HepG2 (cell line): ENCODE data around the gene CTDSP1. TPM values are rescaled to one million over a fixed set of nuclear protein-coding genes. Genes with fewer than 3 reads are reported as not detected.
A peak's percentile ranks its signal among the peaks of the same experiment; 100 is the strongest.

Experiments used
- AKAP8 ChIP-seq: sonication (generic); formaldehyde crosslinking; IDR thresholded peaks from 2 replicates; pipeline ENCODE4 v1.5.1; 2020; ENCODE audit warnings: mild to moderate bottlenecking, missing genetic modification reagents
- CHD2 ChIP-seq: IDR thresholded peaks from 2 replicates; pipeline ENCODE4 v1.6.1; 2011; ENCODE audit warnings: low read depth, low read length, improper control_type of control experiment
- DNMT1 ChIP-seq: sonication (generic); formaldehyde crosslinking; IDR thresholded peaks from 2 replicates; pipeline ENCODE4 v1.5.1; 2020; ENCODE audit warnings: mild to moderate bottlenecking, missing genetic modification reagents
- FOXJ3 ChIP-seq: sonication (generic); formaldehyde crosslinking; IDR thresholded peaks from 2 replicates; pipeline ENCODE4 v1.4.0; 2020; ENCODE audit warnings: missing genetic modification reagents, mild to moderate bottlenecking, borderline replicate concordance
- FOXP1 ChIP-seq, 2 experiments: fragments of 450-650 bp in 1 of 2; IDR thresholded peaks; 2 replicates each; pipeline ENCODE4 v1.6.1; 2017 to 2018; ENCODE audit warnings: antibody characterized with exemption in 1 of 2
- GATAD2A ChIP-seq: IDR thresholded peaks from 2 replicates; pipeline ENCODE4 v1.6.1; 2016
- HBP1 ChIP-seq: IDR thresholded peaks from 2 replicates; pipeline ENCODE4 v1.6.1; 2016; ENCODE audit warnings: low read depth, control low read depth
- HHEX ChIP-seq: IDR thresholded peaks from 2 replicates; pipeline ENCODE4 v1.6.1; 2016; ENCODE audit warnings: control low read depth
- HOXA5 ChIP-seq: sonication (generic); formaldehyde crosslinking; IDR thresholded peaks from 2 replicates; pipeline ENCODE4 v1.4.0; 2020; ENCODE audit warnings: missing genetic modification reagents
- MZF1 ChIP-seq: sonication (generic); formaldehyde crosslinking; IDR thresholded peaks from 2 replicates; pipeline ENCODE4 v1.8.1; 2023; ENCODE audit warnings: mild to moderate bottlenecking, missing genetic modification reagents, borderline replicate concordance
- NFIC ChIP-seq: IDR thresholded peaks from 2 replicates; pipeline ENCODE4 v1.6.1; 2012; ENCODE audit warnings: mild to moderate bottlenecking, low read length, inconsistent platforms
- NFYB ChIP-seq: sonication (generic); formaldehyde crosslinking; IDR thresholded peaks from 2 replicates; pipeline ENCODE4 v1.4.0; 2020; ENCODE audit warnings: missing genetic modification reagents
- RAD51 ChIP-seq: fragments of 450-650 bp; IDR thresholded peaks from 2 replicates; pipeline ENCODE4 v1.6.1; 2016; ENCODE audit warnings: borderline replicate concordance
- RBAK ChIP-seq: sonication (generic); formaldehyde crosslinking; IDR thresholded peaks from 2 replicates; pipeline ENCODE4 v1.5.1; 2020; ENCODE audit warnings: mild to moderate bottlenecking, missing genetic modification reagents
- SATB2 ChIP-seq: sonication (generic); formaldehyde crosslinking; IDR thresholded peaks from 2 replicates; pipeline ENCODE4 v1.5.0; 2020; ENCODE audit warnings: missing genetic modification reagents
- TBX2 ChIP-seq: sonication (generic); formaldehyde crosslinking; IDR thresholded peaks from 2 replicates; pipeline ENCODE4 v1.5.0; 2020; ENCODE audit warnings: missing genetic modification reagents, mild to moderate bottlenecking, borderline replicate concordance
- THAP11 ChIP-seq: IDR thresholded peaks from 2 replicates; pipeline ENCODE4 v1.6.1; 2016; ENCODE audit warnings: missing biosample characterization, missing genetic modification reagents
- ZFP90 ChIP-seq: sonication (generic); formaldehyde crosslinking; IDR thresholded peaks from 2 replicates; pipeline ENCODE4 v1.8.0; 2022; ENCODE audit warnings: missing genetic modification reagents, mild to moderate bottlenecking, inconsistent platforms, borderline replicate concordance
- ZNF430 ChIP-seq: sonication (generic); formaldehyde crosslinking; IDR thresholded peaks from 2 replicates; pipeline ENCODE4 v1.9.0; 2021; ENCODE audit warnings: mild to moderate bottlenecking, missing genetic modification reagents
- ZNF572 ChIP-seq: sonication (generic); formaldehyde crosslinking; IDR thresholded peaks from 2 replicates; pipeline ENCODE4 v1.5.1; 2020; ENCODE audit warnings: mild to moderate bottlenecking, missing genetic modification reagents
- ZNF615 ChIP-seq: sonication (generic); formaldehyde crosslinking; IDR thresholded peaks from 2 replicates; pipeline ENCODE4 v1.5.0; 2020; ENCODE audit warnings: mild to moderate bottlenecking, missing genetic modification reagents, borderline replicate concordance
- ZNF770 ChIP-seq: sonication (generic); formaldehyde crosslinking; IDR thresholded peaks from 2 replicates; pipeline ENCODE4 v1.5.0; 2020; ENCODE audit warnings: mild to moderate bottlenecking, missing genetic modification reagents
- ZSCAN12 ChIP-seq: sonication (generic); formaldehyde crosslinking; IDR thresholded peaks from 2 replicates; pipeline ENCODE4 v1.9.0; 2021; ENCODE audit warnings: mild to moderate bottlenecking, missing genetic modification reagents
- polyA plus RNA-seq, 8 experiments: library from polyadenylated mRNA; depleted of rRNA in 3 of 8; stranded (reverse) in 7 of 8; unstranded in 1 of 8; fragments of >200 nt; fragmentation: Illumina TruSeq in 4 of 8; extraction: Trizol in 4 of 8; gene quantifications; 2 replicates each; pipeline versions ENCODE4 v1.2.1 to v1.2.3, GENCODE V29; 2011 to 2016; ENCODE audit warnings: low read depth in 4 of 8, missing spikeins in 1 of 8, mixed read lengths in 1 of 8; ENCODE audit not compliant: insufficient read depth in 1 of 8
- total RNA-seq, 5 experiments: library from RNA; depleted of rRNA; stranded (reverse); fragments of >200 nt; fragmentation: Illumina TruSeq; extraction: Trizol; gene quantifications; 2 replicates each; pipeline ENCODE4 v1.2.3, GENCODE V29; 2016; ENCODE audit warnings: low read depth in 1 of 5
- TF ChIP-seq, protein P1 (sequence below): IDR thresholded peaks from 2 replicates; pipeline ENCODE4 v1.4.0; 2020; ENCODE audit warnings: mild to moderate bottlenecking, missing genetic modification reagents

Gene CTDSP1
- total and polyA plus RNA-seq, 2 of the 13 experiments (the other 11 are each of a cell fraction or from before 2014, with no cell fraction given): 91.0 to 268 TPM

- TF ChIP-seq SATB2 (CRISPR knock-in tag): peak; percentile 88; the same call in 1 of the 2 replicates
- TF ChIP-seq ZNF615 (CRISPR knock-in tag): no peak
- TF ChIP-seq GATAD2A (CRISPR knock-in tag): peak; percentile 81
- peak; percentile 88 for TF ChIP-seq ZNF430 (CRISPR knock-in tag)
- no peak for TF ChIP-seq FOXP1 (IDR thresholded peaks at IDR 0.05)
- TF ChIP-seq FOXP1 (CRISPR knock-in tag; IDR thresholded peaks at IDR 0.05): peak; percentile 69
- TF ChIP-seq ZNF572 (CRISPR knock-in tag): peak; percentile 91
- TF ChIP-seq RAD51: no peak
- no peak; the same call in 1 of the 2 replicates for TF ChIP-seq ZFP90 (CRISPR knock-in tag)
- peak; percentile 90 for TF ChIP-seq THAP11 (CRISPR knock-in tag)
- TF ChIP-seq CHD2: 0 out of 2 replicates have a peak, but pooled peaks have one; percentile 23
- TF ChIP-seq FOXJ3 (CRISPR knock-in tag): peak; percentile 86
- peak; percentile 95 for TF ChIP-seq DNMT1 (CRISPR knock-in tag)
- peak; percentile 7; the same call in 1 of the 2 replicates for TF ChIP-seq HHEX (CRISPR knock-in tag)
- TF ChIP-seq NFYB (CRISPR knock-in tag): peak; percentile 34
- no peak for TF ChIP-seq ZSCAN12 (CRISPR knock-in tag)
- TF ChIP-seq AKAP8: peak; percentile 99
- TF ChIP-seq MZF1: peak; percentile 85
- TF ChIP-seq, protein P1, sequence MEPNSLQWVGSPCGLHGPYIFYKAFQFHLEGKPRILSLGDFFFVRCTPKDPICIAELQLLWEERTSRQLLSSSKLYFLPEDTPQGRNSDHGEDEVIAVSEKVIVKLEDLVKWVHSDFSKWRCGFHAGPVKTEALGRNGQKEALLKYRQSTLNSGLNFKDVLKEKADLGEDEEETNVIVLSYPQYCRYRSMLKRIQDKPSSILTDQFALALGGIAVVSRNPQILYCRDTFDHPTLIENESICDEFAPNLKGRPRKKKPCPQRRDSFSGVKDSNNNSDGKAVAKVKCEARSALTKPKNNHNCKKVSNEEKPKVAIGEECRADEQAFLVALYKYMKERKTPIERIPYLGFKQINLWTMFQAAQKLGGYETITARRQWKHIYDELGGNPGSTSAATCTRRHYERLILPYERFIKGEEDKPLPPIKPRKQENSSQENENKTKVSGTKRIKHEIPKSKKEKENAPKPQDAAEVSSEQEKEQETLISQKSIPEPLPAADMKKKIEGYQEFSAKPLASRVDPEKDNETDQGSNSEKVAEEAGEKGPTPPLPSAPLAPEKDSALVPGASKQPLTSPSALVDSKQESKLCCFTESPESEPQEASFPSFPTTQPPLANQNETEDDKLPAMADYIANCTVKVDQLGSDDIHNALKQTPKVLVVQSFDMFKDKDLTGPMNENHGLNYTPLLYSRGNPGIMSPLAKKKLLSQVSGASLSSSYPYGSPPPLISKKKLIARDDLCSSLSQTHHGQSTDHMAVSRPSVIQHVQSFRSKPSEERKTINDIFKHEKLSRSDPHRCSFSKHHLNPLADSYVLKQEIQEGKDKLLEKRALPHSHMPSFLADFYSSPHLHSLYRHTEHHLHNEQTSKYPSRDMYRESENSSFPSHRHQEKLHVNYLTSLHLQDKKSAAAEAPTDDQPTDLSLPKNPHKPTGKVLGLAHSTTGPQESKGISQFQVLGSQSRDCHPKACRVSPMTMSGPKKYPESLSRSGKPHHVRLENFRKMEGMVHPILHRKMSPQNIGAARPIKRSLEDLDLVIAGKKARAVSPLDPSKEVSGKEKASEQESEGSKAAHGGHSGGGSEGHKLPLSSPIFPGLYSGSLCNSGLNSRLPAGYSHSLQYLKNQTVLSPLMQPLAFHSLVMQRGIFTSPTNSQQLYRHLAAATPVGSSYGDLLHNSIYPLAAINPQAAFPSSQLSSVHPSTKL (CRISPR knock-in tag): peak; percentile 88
- TF ChIP-seq ZNF770: peak; percentile 78
- TF ChIP-seq RBAK (CRISPR knock-in tag): peak; percentile 63
- no peak for TF ChIP-seq NFIC
- TF ChIP-seq HOXA5 (CRISPR knock-in tag): peak; percentile 89
- TF ChIP-seq TBX2 (CRISPR knock-in tag): peak; percentile 92
- TF ChIP-seq HBP1 (CRISPR knock-in tag): peak; percentile 44; the same call in 1 of the 2 replicates
Observed at GRCh38 chr2:218395826-218396687, 3.6 kb upstream of the CTDSP1 start (continued).
